HepG2 (cell line): ENCODE measurements around the gene C1orf226. TPM values are rescaled to one million over a fixed set of nuclear protein-coding genes. Genes with fewer than 3 reads are reported as not detected.

Source experiments
- ATAC-seq: fragments of 200-7000 bp; cut with Tn5 transposase; 3 replicates; pipeline ENCODE4 v1.9.1; 2020; ENCODE audit warnings: mild to moderate bottlenecking, moderate library complexity
- BruUV-seq: library from RNA; stranded (reverse); fragments of 400-500 nt; replicated peaks from 2 replicates; lab custom pipeline; 2021; lab: Mats Ljungman, UMichigan
- CTCF ChIA-PET: fragments of 300-600 bp; formaldehyde crosslinking; extraction: SDS; loops from one replicate; lab custom pipeline; 2021; ENCODE audit warnings: low total read pairs, inconsistent platforms, low intra/inter-chr PET ratio; lab: Yijun Ruan, JAX
- POLR2A ChIA-PET: fragments of 350-600 bp; sonication (Branson Sonifier 250); formaldehyde crosslinking; loops from one replicate; lab custom pipeline; 2020; ENCODE audit warnings: antibody characterized with exemption, inconsistent platforms; lab: Yijun Ruan, JAX
- DNase-seq: peaks from one replicate; pipeline ENCODE4 v3.0.0-alpha.2; 2015; ENCODE audit warnings: low spot score
- FAIRE-seq: peaks from 3 replicates; lab custom pipeline; 2011; peaks lifted over from hg19 to GRCh38; lab: Jason Lieb, UNC
- H2AFZ ChIP-seq: one replicate; pipeline ENCODE4 v1.6.1; 2011; ENCODE audit warnings: low read length, inconsistent platforms
- H3K27ac ChIP-seq: fragments of 300-600 bp; 3 replicates; pipeline ENCODE4 v1.8.0; 2011; ENCODE audit warnings: mixed run types, mild to moderate bottlenecking, mixed read lengths, low read length, inconsistent platforms; ENCODE audit not compliant: insufficient read depth; ENCODE audit errors: extremely low read length
- H3K27me3 ChIP-seq, 2 experiments: fragments of 200-600 bp in 1 of 2; 2 replicates in 1 of 2; 3 replicates in 1 of 2; pipeline versions ENCODE4 v1.6.0 to v1.8.0; 2011; ENCODE audit warnings: low read length in 2 of 2, mild to moderate bottlenecking in 2 of 2, moderate library complexity in 2 of 2, inconsistent platforms in 1 of 2; ENCODE audit not compliant: insufficient read depth in 2 of 2, control insufficient read depth in 1 of 2
- H3K36me3 ChIP-seq, 2 experiments: fragments of 200-600 bp in 1 of 2; replicated peaks in 1 of 2; 2 replicates in 1 of 2; 3 replicates in 1 of 2; pipeline versions ENCODE4 v1.5.1 to v1.8.0; 2011; ENCODE audit warnings: low read length in 2 of 2, inconsistent platforms in 1 of 2; ENCODE audit not compliant: insufficient read depth in 2 of 2, control insufficient read depth in 1 of 2
- H3K4me1 ChIP-seq: 2 replicates; pipeline ENCODE4 v1.5.1; 2012; ENCODE audit warnings: low read length, inconsistent platforms; ENCODE audit not compliant: insufficient read depth
- H3K4me2 ChIP-seq: 2 replicates; pipeline ENCODE4 v1.6.0; 2011; ENCODE audit warnings: low read depth, low read length, inconsistent platforms
- H3K4me3 ChIP-seq, 3 experiments: fragments of 200-600 bp in 1 of 3; sonication (generic), shearing (Covaris generic) in 1 of 3; replicated peaks in 1 of 3; 2 replicates each; pipeline ENCODE4 v1.5.1; 2011 to 2016; ENCODE audit warnings: low read length in 3 of 3, inconsistent platforms in 2 of 3, low read depth in 2 of 3, mild to moderate bottlenecking in 2 of 3, control low read depth in 1 of 3, mixed read lengths in 1 of 3; ENCODE audit not compliant: insufficient read depth in 1 of 3
- H3K79me2 ChIP-seq: one replicate; pipeline ENCODE4 v1.6.1; 2011; ENCODE audit warnings: low read length, inconsistent platforms; ENCODE audit not compliant: insufficient read depth
- H3K9ac ChIP-seq: 2 replicates; pipeline ENCODE4 v1.6.0; 2011; ENCODE audit warnings: mild to moderate bottlenecking, low read depth, low read length, inconsistent platforms; ENCODE audit not compliant: insufficient read depth
- H3K9me3 ChIP-seq: 2 replicates; pipeline ENCODE4 v1.5.1; 2012; ENCODE audit warnings: mild to moderate bottlenecking, low read length
- H4K20me1 ChIP-seq: 2 replicates; pipeline ENCODE4 v1.6.0; 2011; ENCODE audit warnings: inconsistent platforms, mild to moderate bottlenecking, low read length, moderate library complexity; ENCODE audit not compliant: insufficient read depth
- HMG20A ChIP-seq: IDR thresholded peaks from 2 replicates; pipeline ENCODE4 v1.6.1; 2016; ENCODE audit warnings: borderline replicate concordance
- HNF4A ChIP-seq: sonication (generic); formaldehyde crosslinking; IDR thresholded peaks from 2 replicates; pipeline ENCODE4 v1.4.0; 2020; ENCODE audit warnings: missing genetic modification reagents
- HOXD1 ChIP-seq: sonication (generic); formaldehyde crosslinking; IDR thresholded peaks from 2 replicates; pipeline ENCODE4 v1.5.0; 2020; ENCODE audit warnings: missing genetic modification reagents
- JDP2 ChIP-seq: sonication (generic); formaldehyde crosslinking; IDR thresholded peaks from 2 replicates; pipeline ENCODE4 v1.8.1; 2022; ENCODE audit warnings: missing genetic modification reagents, borderline replicate concordance
- PRDM4 ChIP-seq: sonication (generic); formaldehyde crosslinking; IDR thresholded peaks from 2 replicates; pipeline ENCODE4 v1.9.0; 2021; ENCODE audit warnings: missing genetic modification reagents, borderline replicate concordance
- RELA ChIP-seq: sonication (generic); formaldehyde crosslinking; IDR thresholded peaks from 2 replicates; pipeline ENCODE4 v1.4.0; 2020; ENCODE audit warnings: missing genetic modification reagents
- SMAD9 ChIP-seq: sonication (generic); formaldehyde crosslinking; IDR thresholded peaks from 2 replicates; pipeline ENCODE4 v1.5.1; 2020; ENCODE audit warnings: mild to moderate bottlenecking, missing genetic modification reagents
- TBP ChIP-seq: sonication (generic); formaldehyde crosslinking; IDR thresholded peaks from 2 replicates; pipeline ENCODE4 v1.5.0; 2020; ENCODE audit warnings: missing genetic modification reagents
- ZBTB42 ChIP-seq: sonication (generic); formaldehyde crosslinking; IDR thresholded peaks from 2 replicates; pipeline ENCODE4 v1.5.0; 2020; ENCODE audit warnings: mild to moderate bottlenecking, missing genetic modification reagents
- ZBTB43 ChIP-seq: sonication (generic); formaldehyde crosslinking; conservative IDR thresholded peaks from 2 replicates; pipeline ENCODE4 v1.4.0; 2020; ENCODE audit warnings: missing genetic modification reagents
- ZNF17 ChIP-seq: sonication (generic); formaldehyde crosslinking; IDR thresholded peaks from 2 replicates; pipeline ENCODE4 v1.5.0; 2020; ENCODE audit warnings: mild to moderate bottlenecking, missing genetic modification reagents
- ZNF180 ChIP-seq: sonication (generic); formaldehyde crosslinking; IDR thresholded peaks from 2 replicates; pipeline ENCODE4 v1.4.0; 2020; ENCODE audit warnings: low read depth, missing genetic modification reagents, borderline replicate concordance
- ZNF263 ChIP-seq: sonication (generic); formaldehyde crosslinking; IDR thresholded peaks from 2 replicates; pipeline ENCODE4 v1.4.0; 2020; ENCODE audit warnings: missing genetic modification reagents
- ZNF33B ChIP-seq: sonication (generic); formaldehyde crosslinking; IDR thresholded peaks from 2 replicates; pipeline ENCODE4 v1.5.1; 2020; ENCODE audit warnings: mild to moderate bottlenecking, missing genetic modification reagents
- ZNF484 ChIP-seq: sonication (generic); formaldehyde crosslinking; IDR thresholded peaks from 2 replicates; pipeline ENCODE4 v1.5.1; 2020; ENCODE audit warnings: mild to moderate bottlenecking, low read depth, missing genetic modification reagents, borderline replicate concordance
- ZNF704 ChIP-seq: sonication (generic); formaldehyde crosslinking; IDR thresholded peaks from 2 replicates; pipeline ENCODE4 v1.8.1; 2023; ENCODE audit warnings: mild to moderate bottlenecking, inconsistent platforms, moderate library complexity, missing genetic modification reagents, borderline replicate concordance
- ZNF747 ChIP-seq: sonication (generic); formaldehyde crosslinking; IDR thresholded peaks from 2 replicates; pipeline ENCODE4 v1.8.1; 2023; ENCODE audit warnings: missing genetic modification reagents, mild to moderate bottlenecking, borderline replicate concordance
- ZNF841 ChIP-seq: sonication (generic); formaldehyde crosslinking; IDR thresholded peaks from 2 replicates; pipeline ENCODE4 v1.8.1; 2023; ENCODE audit warnings: missing genetic modification reagents, borderline replicate concordance
- WGBS: methylation state at CpG from one replicate; pipeline ENCODE4 v1.1.6; 2017; ENCODE audit warnings: low lambda C conversion rate; 5-methylcytosine and 5-hydroxymethylcytosine counted together
- in situ Hi-C: cut with HindIII; loops from 2 replicates; pipeline ENCODE4 v1.10.0; 2017; ENCODE audit warnings: low pct_unique_long_range_greater_than_20kb; ENCODE audit not compliant: extremely low pct_ligation_motif_present
- intact Hi-C: fragments of 100-400 bp; cut with micrococcal nuclease; formaldehyde crosslinking; loops from one replicate; pipeline ENCODE4 v1.10.0; 2022; ENCODE audit not compliant: unreplicated experiment
- polyA plus RNA-seq, 8 experiments: library from polyadenylated mRNA; depleted of rRNA in 3 of 8; stranded (reverse) in 7 of 8; unstranded in 1 of 8; fragments of >200 nt; fragmentation: Illumina TruSeq in 4 of 8; extraction: Trizol in 4 of 8; gene quantifications; 2 replicates each; pipeline versions ENCODE4 v1.2.1 to v1.2.3, GENCODE V29; 2011 to 2016; ENCODE audit warnings: low read depth in 4 of 8, missing spikeins in 1 of 8, mixed read lengths in 1 of 8; ENCODE audit not compliant: insufficient read depth in 1 of 8
- total RNA-seq, 5 experiments: library from RNA; depleted of rRNA; stranded (reverse); fragments of >200 nt; fragmentation: Illumina TruSeq; extraction: Trizol; gene quantifications; 2 replicates each; pipeline ENCODE4 v1.2.3, GENCODE V29; 2016; ENCODE audit warnings: low read depth in 1 of 5

C1orf226 gene
- total and polyA plus RNA-seq, 2 of the 13 experiments (the other 11 are each of a cell fraction or from before 2014, with no cell fraction given): 4.7 to 4.9 TPM

- no peaks in the 10 kb centered on the region for H3K27me3 ChIP-seq
- H3K9me3 ChIP-seq: no peaks in the 10 kb centered on the region
- peaks cover 15 to 61% of the 10 kb centered on the region in 2 experiments; a peak in 4 of 5 replicates for H3K36me3 ChIP-seq
- H3K4me2 ChIP-seq: no peak overlapping the region
- H4K20me1 ChIP-seq: no peaks in the 10 kb centered on the region
- no peak overlapping the region for H3K4me3 ChIP-seq
- ATAC-seq: no peak
- no peaks in the 10 kb centered on the region for H3K79me2 ChIP-seq
- ChIA-PET POLR2A (no interaction called here), CTCF (no interaction called here)
- BruUV-seq: no TSS peak
- DNase-seq: no peak
- no peak overlapping the region for H2AFZ ChIP-seq
- in situ Hi-C loops: no loop called here
- FAIRE-seq: no peak
- H3K9ac ChIP-seq: no peak overlapping the region
- intact Hi-C loops: no loop called here
- H3K27ac ChIP-seq: no peak overlapping the region
- no peak for TF ChIP-seq JDP2 (CRISPR knock-in tag)
- TF ChIP-seq ZNF704 (CRISPR knock-in tag): no peak
- no peak for TF ChIP-seq RELA (CRISPR knock-in tag)
- TF ChIP-seq ZBTB43 (CRISPR knock-in tag): no peak
- no peak for TF ChIP-seq PRDM4 (CRISPR knock-in tag)
- TF ChIP-seq SMAD9 (CRISPR knock-in tag): no peak
- TF ChIP-seq ZNF841 (CRISPR knock-in tag): no peak
- TF ChIP-seq HNF4A (CRISPR knock-in tag): no peak
- no peak for TF ChIP-seq HOXD1
- TF ChIP-seq TBP (CRISPR knock-in tag): no peak
- no peak for TF ChIP-seq ZNF484 (CRISPR knock-in tag)
- no peak for TF ChIP-seq ZBTB42 (CRISPR knock-in tag)
- no peak for TF ChIP-seq HMG20A (CRISPR knock-in tag)
- TF ChIP-seq ZNF263 (CRISPR knock-in tag): no peak
- TF ChIP-seq ZNF17 (CRISPR knock-in tag): no peak
- TF ChIP-seq ZNF747 (CRISPR knock-in tag): no peak
- TF ChIP-seq ZNF180 (CRISPR knock-in tag): no peak
- no peak for TF ChIP-seq ZNF33B (CRISPR knock-in tag)
- no peaks in the 10 kb centered on the region for H3K4me1 ChIP-seq
- 94% methylated on average over 5 of the region's 5 CpGs for WGBS
Observed at GRCh38 chr1:162353702-162354101, 27.8 kb upstream of the C1orf226 start.
